OCI-LY1 (cell line): ENCODE results near the gene MOAP1.
"Not testable (repeated sequence)": the region's sequence is repeated elsewhere in the genome, so short reads cannot be mapped to it uniquely, and the experiment has no call there.

Experiments
- H2AFZ ChIP-seq: fragments of 200-600 bp; sonication (generic), shearing (Covaris generic); 2 replicates; pipeline ENCODE4 v1.6.0; 2014; ENCODE audit warnings: antibody characterized with exemption, mild to moderate bottlenecking, low read length
- H3F3A ChIP-seq: fragments of 200-600 bp; sonication (generic), shearing (Covaris generic); 2 replicates; pipeline ENCODE4 v1.6.0; 2014; ENCODE audit warnings: mild to moderate bottlenecking, antibody characterized with exemption, low read length, moderate library complexity; ENCODE audit not compliant: insufficient read depth
- H3K27ac ChIP-seq: fragments of 200-600 bp; sonication (generic); 2 replicates; pipeline ENCODE4 v1.5.1; 2014; ENCODE audit warnings: low read length, mixed run types, mild to moderate bottlenecking, low read depth; ENCODE audit not compliant: poor library complexity, severe bottlenecking
- H3K27me3 ChIP-seq: fragments of 200-600 bp; sonication (generic); 2 replicates; pipeline ENCODE4 v1.6.0; 2014; ENCODE audit warnings: antibody characterized with exemption, mild to moderate bottlenecking, low read length, moderate library complexity; ENCODE audit not compliant: insufficient read depth
- H3K36me3 ChIP-seq: fragments of 200-600 bp; sonication (generic); 2 replicates; pipeline ENCODE4 v1.6.1; 2014; ENCODE audit warnings: mild to moderate bottlenecking, antibody characterized with exemption, low read length, moderate library complexity, mixed read lengths; ENCODE audit not compliant: insufficient read depth
- H3K4me1 ChIP-seq: fragments of 200-600 bp; sonication (generic); 2 replicates; pipeline ENCODE4 v1.5.1; 2014; ENCODE audit warnings: mild to moderate bottlenecking, low read length, moderate library complexity; ENCODE audit not compliant: insufficient read depth, severe bottlenecking
- H3K4me2 ChIP-seq: fragments of 200-600 bp; sonication (generic), shearing (Covaris generic); 2 replicates; pipeline ENCODE4 v1.6.1; 2014; ENCODE audit warnings: low read length
- H3K4me3 ChIP-seq: fragments of 200-600 bp; sonication (generic); 2 replicates; pipeline ENCODE4 v1.5.1; 2014; ENCODE audit warnings: low read length, low read depth, mild to moderate bottlenecking, mixed read lengths; ENCODE audit not compliant: poor library complexity, severe bottlenecking
- H3K79me2 ChIP-seq: fragments of 200-600 bp; shearing (Covaris generic); 2 replicates; pipeline ENCODE4 v1.6.1; 2016; ENCODE audit warnings: mixed run types, low read length, mixed read lengths; ENCODE audit not compliant: insufficient read depth
- H3K9ac ChIP-seq: fragments of 200-600 bp; sonication (generic), shearing (Covaris generic); 2 replicates; pipeline ENCODE4 v1.6.1; 2014; ENCODE audit warnings: mild to moderate bottlenecking, low read length, mixed read lengths
- H3K9me2 ChIP-seq: fragments of 200-600 bp; sonication (generic), shearing (Covaris generic); 2 replicates; pipeline ENCODE4 v1.6.1; 2014; ENCODE audit warnings: low read depth, mild to moderate bottlenecking, low read length, mixed read lengths
- H3K9me3 ChIP-seq: fragments of 200-600 bp; shearing (Covaris generic); 2 replicates; pipeline ENCODE4 v1.6.1; 2014; ENCODE audit warnings: low read length, mixed read lengths
- H4K20me1 ChIP-seq: fragments of 200-600 bp; sonication (generic), shearing (Covaris generic); 2 replicates; pipeline ENCODE4 v1.6.0; 2016; ENCODE audit warnings: mild to moderate bottlenecking, low read length; ENCODE audit not compliant: insufficient read depth
- CTCF ChIP-seq: fragments of 200-600 bp; sonication (generic), shearing (Covaris generic); IDR thresholded peaks from 2 replicates; pipeline ENCODE4 v1.5.1; 2017; ENCODE audit warnings: mild to moderate bottlenecking, antibody characterized with exemption, low read length, moderate library complexity, mixed read lengths
- EZH2 ChIP-seq: fragments of 200-600 bp; sonication (generic), shearing (Covaris generic); IDR thresholded peaks from 2 replicates; pipeline ENCODE4 v1.8.0; 2017; ENCODE audit warnings: borderline replicate concordance, mixed run types, mild to moderate bottlenecking, antibody characterized with exemption, low read length, moderate library complexity, mixed read lengths

The MOAP1 gene

GRCh38 chr14:93175492-93175891 lies 9.2 kb downstream of the MOAP1 start:
- Histone ChIP-seq H3K4me1 (no peaks in the 10 kb centered on the region), H3K9ac (no peak overlapping the region), H3F3A (no peaks in the 10 kb centered on the region), H2AFZ (no peak overlapping the region), H3K79me2 (no peaks in the 10 kb centered on the region), H3K36me3 (no peaks in the 10 kb centered on the region), H3K27me3 (0 out of 2 replicates have a peak, but pooled peaks cover 6% of the 10 kb centered on the region), H4K20me1 (no peaks in the 10 kb centered on the region), H3K4me3 (no peak overlapping the region), H3K9me2 (no peaks in the 10 kb centered on the region), H3K27ac (no peak overlapping the region), H3K4me2 (no peak overlapping the region), H3K9me3 (no peaks in the 10 kb centered on the region)
- no peak for TF ChIP-seq EZH2
- TF ChIP-seq CTCF = no peak

- H3K9me2 ChIP-seq, H3K27ac ChIP-seq, H3F3A ChIP-seq, H3K36me3 ChIP-seq, H3K4me1 ChIP-seq, H2AFZ ChIP-seq, H3K4me2 ChIP-seq, H3K79me2 ChIP-seq, H4K20me1 ChIP-seq, H3K4me3 ChIP-seq, H3K27me3 ChIP-seq, H3K9ac ChIP-seq, H3K9me3 ChIP-seq: not testable (repeated sequence)
Observed at GRCh38 chr14:93174731-93175130, 10.0 kb downstream of the MOAP1 start.

- Histone ChIP-seq H3K9ac (no peak overlapping the region), H3K4me2 (no peak overlapping the region), H4K20me1 (no peaks in the 10 kb centered on the region), H3K27me3 (0 out of 2 replicates have a peak, but pooled peaks cover 6% of the 10 kb centered on the region), H3K79me2 (no peaks in the 10 kb centered on the region), H3K4me1 (no peaks in the 10 kb centered on the region), H3K27ac (no peak overlapping the region), H3K9me3 (no peaks in the 10 kb centered on the region), H3F3A (no peaks in the 10 kb centered on the region), H3K36me3 (no peaks in the 10 kb centered on the region), H3K4me3 (no peak overlapping the region), H2AFZ (no peak overlapping the region), H3K9me2 (no peaks in the 10 kb centered on the region)
- TF ChIP-seq CTCF (no peak), EZH2 (no peak)
Observed at GRCh38 chr14:93173943-93174395, 10.7 kb downstream of the MOAP1 start.

GRCh38 chr14:93171376-93171775 lies 13.3 kb downstream of the MOAP1 start:
- 0 out of 2 replicates have a peak, but pooled peaks cover 6% of the 10 kb centered on the region for H3K27me3 ChIP-seq

GRCh38 chr14:93170141-93170540 lies 14.6 kb downstream of the MOAP1 start:
- not testable (repeated sequence) for H2AFZ ChIP-seq, H3K36me3 ChIP-seq, H3K27ac ChIP-seq, H3F3A ChIP-seq, H4K20me1 ChIP-seq, H3K9me3 ChIP-seq, H3K4me3 ChIP-seq, H3K79me2 ChIP-seq, H3K27me3 ChIP-seq, H3K9me2 ChIP-seq, H3K9ac ChIP-seq, H3K4me1 ChIP-seq, H3K4me2 ChIP-seq

More at GRCh38 chr14:93171376-93171775, 13.3 kb downstream of the MOAP1 start:
- H3K36me3 ChIP-seq = no peaks in the 10 kb centered on the region
- TF ChIP-seq CTCF (no peak), EZH2 (no peak)
- H3K79me2 ChIP-seq = no peaks in the 10 kb centered on the region
- H3K9me3 ChIP-seq = no peaks in the 10 kb centered on the region
- H3K27ac ChIP-seq = no peak overlapping the region
- no peaks in the 10 kb centered on the region for H3K9me2 ChIP-seq
- H3F3A ChIP-seq = no peaks in the 10 kb centered on the region
- no peak overlapping the region for H3K4me2 ChIP-seq
- no peaks in the 10 kb centered on the region for H3K4me1 ChIP-seq
- no peak overlapping the region for H2AFZ ChIP-seq
- H3K9ac ChIP-seq = no peak overlapping the region
- H4K20me1 ChIP-seq = no peaks in the 10 kb centered on the region
- no peak overlapping the region for H3K4me3 ChIP-seq
